ENCODE data around the gene SH2D1B.
"Not testable (repeated sequence)": the region's sequence is repeated elsewhere in the genome, so short reads cannot be mapped to it uniquely, and the experiment has no call there.

SH2D1B gene

DNA sequence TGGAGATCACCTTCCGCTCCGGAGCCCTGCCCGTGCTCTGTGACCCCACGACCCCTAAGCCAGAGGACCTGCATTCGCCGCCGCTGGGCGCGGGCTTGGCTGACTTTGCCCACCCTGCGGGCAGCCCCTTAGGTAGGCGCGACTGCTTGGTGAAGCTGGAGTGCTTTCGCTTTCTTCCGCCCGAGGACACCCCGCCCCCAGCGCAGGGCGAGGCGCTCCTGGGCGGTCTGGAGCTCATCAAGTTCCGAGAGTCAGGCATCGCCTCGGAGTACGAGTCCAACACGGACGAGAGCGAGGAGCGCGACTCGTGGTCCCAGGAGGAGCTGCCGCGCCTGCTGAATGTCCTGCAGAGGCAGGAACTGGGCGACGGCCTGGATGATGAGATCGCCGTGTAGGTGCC lies 44.9 kb downstream of the SH2D1B start:
- no peak for DNase-seq
- Mint-ChIP-seq H3K36me3 (ENCODE audit: low read depth) (no peaks in the 10 kb centered on the region), H3K9me3 (no peaks in the 10 kb centered on the region), H3K27ac (no peak overlapping the region), H3K4me1 (ENCODE audit: low read depth) (no peaks in the 10 kb centered on the region), H3K4me3 (no peak overlapping the region), H3K27me3 (no peaks in the 10 kb centered on the region)

DNA sequence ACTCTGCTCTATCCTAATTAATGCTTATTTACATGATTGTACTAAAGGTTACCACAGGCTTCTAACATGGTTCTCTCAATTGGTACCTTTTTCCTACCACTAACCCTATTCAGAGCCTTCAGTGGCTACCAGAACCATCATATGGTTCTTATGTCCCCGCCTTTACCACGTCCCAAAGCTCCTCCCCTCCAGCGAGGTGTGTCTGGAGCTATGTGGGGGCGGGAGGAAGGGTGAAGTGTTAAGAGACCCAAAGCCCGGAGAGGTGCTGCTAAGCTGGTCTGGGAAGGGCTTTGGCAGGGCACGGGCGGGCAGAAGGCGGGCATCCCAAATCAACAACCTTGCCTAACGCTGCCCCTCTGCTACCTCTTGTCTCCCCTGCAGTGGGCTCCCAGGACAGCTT lies 45.3 kb downstream of the SH2D1B start:
- no peak overlapping the region for H3K27ac Mint-ChIP-seq
- H3K27me3 Mint-ChIP-seq: no peaks in the 10 kb centered on the region
- no peaks in the 10 kb centered on the region for H3K36me3 Mint-ChIP-seq (ENCODE audit: low read depth)
- no peak overlapping the region for H3K4me3 Mint-ChIP-seq
- no peak for DNase-seq
- H3K4me1 Mint-ChIP-seq (ENCODE audit: low read depth): no peaks in the 10 kb centered on the region
- no peaks in the 10 kb centered on the region for H3K9me3 Mint-ChIP-seq

DNA sequence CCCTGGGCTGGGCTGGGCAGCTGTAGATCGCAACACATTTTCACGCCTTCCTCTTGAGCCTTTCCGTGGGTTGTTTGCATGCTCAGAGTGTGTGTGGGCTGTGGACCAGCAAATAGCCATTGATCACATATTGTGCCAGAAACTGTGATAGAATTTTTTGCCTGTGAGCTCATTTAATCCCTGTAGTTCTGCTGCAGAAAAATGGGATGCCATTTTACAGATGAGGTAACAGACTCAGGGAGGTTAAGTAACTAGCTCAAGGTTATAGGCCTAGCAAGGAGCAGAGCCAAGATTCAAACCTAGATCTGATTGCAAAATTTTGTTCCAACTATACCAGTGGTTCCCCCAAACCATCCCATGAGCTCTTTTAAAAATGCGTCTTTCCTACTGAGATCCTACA lies 45.8 kb downstream of the SH2D1B start:
- H3K27me3 Mint-ChIP-seq: no peaks in the 10 kb centered on the region
- H3K4me3 Mint-ChIP-seq: no peak overlapping the region
- no peak overlapping the region for H3K27ac Mint-ChIP-seq
- DNase-seq: no peak
- no peaks in the 10 kb centered on the region for H3K9me3 Mint-ChIP-seq
- no peaks in the 10 kb centered on the region for H3K36me3 Mint-ChIP-seq (ENCODE audit: low read depth)
- no peaks in the 10 kb centered on the region for H3K4me1 Mint-ChIP-seq (ENCODE audit: low read depth)

DNA sequence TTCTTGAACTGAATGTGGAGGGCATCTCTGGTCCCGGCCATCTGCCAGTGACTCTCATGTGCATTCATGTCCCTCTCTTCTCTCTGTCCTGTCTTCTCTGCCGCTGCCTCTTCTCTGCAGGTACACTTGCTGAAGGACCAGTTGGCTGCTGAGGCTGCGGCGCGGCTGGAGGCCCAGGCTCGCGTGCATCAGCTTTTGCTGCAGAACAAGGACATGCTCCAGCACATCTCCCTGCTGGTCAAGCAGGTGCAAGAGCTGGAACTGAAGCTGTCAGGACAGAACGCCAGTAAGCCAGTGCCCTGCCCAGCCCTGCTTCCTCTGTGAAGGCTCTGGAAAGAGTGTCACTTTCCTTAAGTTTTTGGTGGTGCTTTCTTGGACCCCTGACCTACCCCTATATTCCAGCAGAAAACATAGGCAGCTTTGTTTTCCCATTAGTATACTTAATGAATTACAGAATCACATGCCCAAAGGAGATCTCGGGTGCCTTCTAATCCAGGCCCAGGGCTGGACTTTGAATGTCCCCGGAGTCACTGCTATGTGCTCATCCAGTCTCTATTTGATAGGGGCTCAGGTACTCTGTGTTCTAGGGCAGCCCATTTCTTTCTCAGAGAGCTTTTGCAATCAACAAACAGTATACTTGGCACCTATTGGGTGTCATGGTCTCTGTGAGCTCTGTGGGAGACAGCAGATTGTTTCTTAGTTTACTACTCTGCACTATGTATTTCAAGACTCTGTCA lies 46.5 kb downstream of the SH2D1B start:
- no peak for DNase-seq
- H3K4me1 Mint-ChIP-seq (ENCODE audit: low read depth): no peaks in the 10 kb centered on the region
- H3K27ac Mint-ChIP-seq: no peak overlapping the region
- no peaks in the 10 kb centered on the region for H3K9me3 Mint-ChIP-seq
- H3K27me3 Mint-ChIP-seq: no peaks in the 10 kb centered on the region
- H3K4me3 Mint-ChIP-seq: no peak overlapping the region
- no peaks in the 10 kb centered on the region for H3K36me3 Mint-ChIP-seq (ENCODE audit: low read depth)

DNA sequence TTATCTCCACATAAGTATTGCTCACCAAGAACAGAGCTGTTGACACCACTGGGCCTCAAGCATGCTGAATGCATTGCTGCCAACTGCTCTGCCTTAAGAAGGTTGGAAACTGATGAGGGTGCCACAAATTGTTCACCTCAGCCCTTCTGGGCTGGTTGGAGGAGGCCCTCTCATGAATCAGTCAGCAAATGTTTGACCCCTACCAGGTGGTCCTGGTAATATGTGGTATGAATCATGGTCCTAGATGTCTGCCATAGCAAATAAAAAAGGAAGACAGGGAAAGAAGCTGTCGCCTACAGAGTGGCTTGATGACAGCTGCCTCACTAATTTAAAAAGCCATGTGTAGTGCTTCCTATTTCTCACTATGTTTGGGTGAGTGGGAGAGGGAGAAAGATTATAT lies 47.4 kb downstream of the SH2D1B start:
- Mint-ChIP-seq H3K36me3 (ENCODE audit: low read depth) (no peaks in the 10 kb centered on the region), H3K27ac (no peak overlapping the region), H3K4me3 (no peak overlapping the region), H3K4me1 (ENCODE audit: low read depth) (no peaks in the 10 kb centered on the region), H3K27me3 (no peaks in the 10 kb centered on the region), H3K9me3 (no peaks in the 10 kb centered on the region)
- no peak for DNase-seq

DNA sequence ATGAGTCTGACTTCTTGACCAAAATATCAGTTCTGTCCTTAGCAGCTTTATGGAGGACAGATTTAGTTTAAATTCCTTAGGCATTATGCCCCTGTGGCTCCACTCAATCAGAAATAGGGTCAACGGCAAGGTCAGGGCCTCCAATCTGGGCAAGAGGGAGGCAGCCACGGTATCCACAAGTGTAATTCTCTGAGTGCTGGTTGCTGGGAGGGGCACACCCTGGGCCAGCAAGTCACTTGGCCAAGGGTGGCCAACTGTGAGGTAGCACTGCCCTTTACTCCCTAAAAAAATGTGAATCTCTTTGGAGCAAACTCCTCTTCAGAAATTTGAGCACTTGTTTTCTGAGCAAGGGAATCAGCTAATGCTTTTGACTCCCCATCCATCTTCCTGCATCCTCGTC lies 48.1 kb downstream of the SH2D1B start:
- Mint-ChIP-seq H3K27ac (no peak overlapping the region), H3K4me3 (no peak overlapping the region), H3K9me3 (no peaks in the 10 kb centered on the region), H3K4me1 (ENCODE audit: low read depth) (no peaks in the 10 kb centered on the region), H3K27me3 (no peaks in the 10 kb centered on the region), H3K36me3 (ENCODE audit: low read depth) (no peaks in the 10 kb centered on the region)
- DNase-seq: no peak

DNA sequence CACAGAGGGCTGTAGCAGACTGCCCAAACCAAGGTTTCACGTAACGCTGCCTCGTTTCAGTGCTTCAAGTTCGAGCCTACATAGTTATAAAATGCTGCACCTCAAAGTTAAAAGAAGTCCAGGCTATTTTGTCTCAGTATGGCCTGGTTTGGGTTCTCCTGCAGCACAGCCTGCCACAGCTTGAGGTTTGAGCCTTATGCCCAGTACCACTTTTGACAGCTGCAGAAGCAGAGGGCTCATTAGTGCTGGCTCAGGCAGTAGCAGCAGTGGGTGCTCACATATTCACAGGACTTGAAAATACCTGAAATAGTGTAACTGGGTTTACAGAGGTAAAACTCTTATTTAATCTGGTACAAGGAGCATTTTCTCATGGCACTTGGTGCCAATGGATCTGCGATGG lies 50.6 kb downstream of the SH2D1B start:
- Mint-ChIP-seq H3K27me3 (peaks cover 6% of the 10 kb centered on the region), H3K4me3 (no peak overlapping the region), H3K36me3 (ENCODE audit: low read depth) (no peaks in the 10 kb centered on the region), H3K27ac (no peak overlapping the region), H3K9me3 (no peaks in the 10 kb centered on the region), H3K4me1 (ENCODE audit: low read depth) (no peaks in the 10 kb centered on the region)
- DNase-seq: no peak

DNA sequence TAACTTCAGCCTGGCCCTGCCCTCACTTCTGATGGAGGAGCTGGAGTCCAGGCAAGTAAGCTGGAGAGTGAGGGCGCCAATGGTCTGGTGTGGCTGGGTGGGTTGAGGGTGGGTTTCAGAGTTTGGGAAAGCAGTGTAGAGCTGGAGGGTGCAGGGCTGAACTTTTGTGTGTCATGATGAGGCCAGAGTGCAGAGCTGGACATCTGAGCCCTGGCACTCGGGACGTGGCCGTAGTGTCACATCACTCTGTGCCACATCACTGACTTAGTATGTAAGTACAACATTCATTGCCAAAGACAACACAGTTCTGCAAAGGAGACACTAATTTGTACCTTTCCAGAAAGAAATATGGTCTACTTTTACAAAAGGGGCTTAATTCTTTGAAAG lies 51.1 kb downstream of the SH2D1B start:
- Mint-ChIP-seq H3K4me3 (no peak overlapping the region), H3K4me1 (ENCODE audit: low read depth) (no peaks in the 10 kb centered on the region)

DNA sequence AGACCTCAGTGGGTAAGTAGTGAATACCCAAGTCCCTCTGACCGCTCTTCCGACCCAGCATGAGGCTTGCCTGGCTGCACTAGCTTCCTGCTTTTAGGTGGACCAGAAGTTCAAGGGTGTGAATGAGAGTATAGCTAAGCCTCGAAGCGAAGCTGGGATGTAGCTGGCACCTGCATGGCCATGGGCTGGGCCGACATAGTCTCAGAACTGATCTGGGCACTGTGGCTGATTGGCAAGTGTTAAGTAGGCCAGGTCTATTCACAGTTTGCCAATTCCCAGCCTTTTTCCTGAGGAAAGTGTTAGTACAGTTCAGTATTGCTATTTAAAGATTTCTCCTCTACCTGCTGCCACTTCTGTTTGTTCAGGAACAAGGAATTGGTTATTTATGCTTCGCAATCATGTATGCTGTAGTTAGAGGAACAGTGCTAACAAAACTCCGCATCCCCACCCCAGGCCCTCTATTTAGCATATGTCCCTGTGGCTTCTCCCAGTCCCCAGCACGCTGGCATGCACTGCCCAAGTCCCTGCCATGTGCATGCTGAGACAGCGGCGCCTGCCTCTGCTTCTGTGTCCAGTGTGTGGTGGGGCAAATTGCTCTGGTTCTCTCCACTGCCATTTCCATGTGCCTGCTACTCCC lies 51.6 kb downstream of the SH2D1B start:
- Mint-ChIP-seq H3K9me3 (no peaks in the 10 kb centered on the region), H3K27me3 (peaks cover 6% of the 10 kb centered on the region), H3K27ac (no peak overlapping the region), H3K4me3 (no peak overlapping the region), H3K36me3 (ENCODE audit: low read depth) (no peaks in the 10 kb centered on the region), H3K4me1 (ENCODE audit: low read depth) (no peaks in the 10 kb centered on the region)
- no peak for DNase-seq

More for the DNA sequence above, 51.1 kb downstream of the SH2D1B start:
- Mint-ChIP-seq H3K9me3 (no peaks in the 10 kb centered on the region), H3K27ac (no peak overlapping the region), H3K36me3 (ENCODE audit: low read depth) (no peaks in the 10 kb centered on the region), H3K27me3 (peaks cover 6% of the 10 kb centered on the region)
- DNase-seq: no peak

DNA sequence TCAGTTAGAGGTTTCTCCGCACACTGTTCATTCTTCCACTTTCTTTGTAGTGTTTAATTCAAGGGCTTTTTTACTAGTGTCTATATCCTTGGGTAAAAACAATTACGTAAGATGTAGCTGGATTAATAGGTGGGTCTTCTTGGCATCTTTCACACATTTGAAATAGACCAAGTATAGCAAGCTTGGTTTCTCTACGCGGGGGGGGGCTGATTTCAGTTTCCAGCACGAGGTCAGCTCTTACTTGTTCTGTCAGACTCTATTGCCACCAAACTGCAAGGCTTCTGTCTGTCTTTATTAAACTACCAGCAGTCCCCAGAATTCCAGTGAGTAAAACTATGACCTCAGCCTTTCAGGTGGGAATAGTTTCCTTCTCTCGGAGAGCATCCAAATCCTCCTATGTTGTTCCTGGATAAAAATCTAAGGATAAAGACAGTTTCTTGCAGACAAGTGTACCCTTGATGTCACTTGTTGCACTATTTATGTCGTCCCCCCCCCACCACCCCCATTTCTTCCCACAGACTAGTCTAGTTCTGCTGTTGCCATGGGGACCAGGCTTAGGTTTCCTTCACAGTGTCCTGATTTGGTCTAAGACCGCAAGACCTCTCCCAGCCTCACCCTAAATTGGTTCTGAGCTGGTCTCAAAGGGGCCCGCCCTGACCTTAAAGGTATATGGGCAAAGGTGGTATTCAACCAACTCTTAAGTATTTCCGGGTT lies 52.3 kb downstream of the SH2D1B start:
- peaks cover 6% of the 10 kb centered on the region for H3K27me3 Mint-ChIP-seq
- no peak overlapping the region for H3K4me3 Mint-ChIP-seq
- H3K4me1 Mint-ChIP-seq (ENCODE audit: low read depth): no peaks in the 10 kb centered on the region
- no peak for DNase-seq
- H3K27ac Mint-ChIP-seq: no peak overlapping the region
- H3K9me3 Mint-ChIP-seq: no peaks in the 10 kb centered on the region
- H3K36me3 Mint-ChIP-seq (ENCODE audit: low read depth): no peaks in the 10 kb centered on the region

DNA sequence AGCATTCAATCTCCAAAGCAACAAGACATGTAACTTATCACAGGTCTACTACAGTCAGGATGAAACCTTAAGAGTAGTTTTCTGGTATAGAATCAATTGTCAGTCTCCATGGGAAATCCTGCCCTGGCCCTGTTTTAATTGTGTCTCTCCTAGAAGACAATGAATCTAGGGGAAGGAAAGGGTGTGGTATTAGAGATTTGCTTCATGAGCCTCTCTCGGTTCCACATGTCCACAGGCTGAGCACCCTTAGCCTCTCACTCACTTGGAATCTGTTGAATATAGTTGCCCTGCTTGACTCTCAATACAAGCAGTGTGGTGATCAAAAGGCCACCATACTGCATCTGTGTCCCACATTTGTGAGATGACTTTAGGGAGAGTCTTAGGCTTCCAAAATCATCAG lies 53.0 kb downstream of the SH2D1B start:
- Mint-ChIP-seq H3K27ac (no peak overlapping the region), H3K27me3 (peaks cover 6% of the 10 kb centered on the region), H3K9me3 (no peaks in the 10 kb centered on the region), H3K4me3 (no peak overlapping the region), H3K36me3 (ENCODE audit: low read depth) (no peaks in the 10 kb centered on the region), H3K4me1 (ENCODE audit: low read depth) (no peaks in the 10 kb centered on the region)
- DNase-seq: no peak

DNA sequence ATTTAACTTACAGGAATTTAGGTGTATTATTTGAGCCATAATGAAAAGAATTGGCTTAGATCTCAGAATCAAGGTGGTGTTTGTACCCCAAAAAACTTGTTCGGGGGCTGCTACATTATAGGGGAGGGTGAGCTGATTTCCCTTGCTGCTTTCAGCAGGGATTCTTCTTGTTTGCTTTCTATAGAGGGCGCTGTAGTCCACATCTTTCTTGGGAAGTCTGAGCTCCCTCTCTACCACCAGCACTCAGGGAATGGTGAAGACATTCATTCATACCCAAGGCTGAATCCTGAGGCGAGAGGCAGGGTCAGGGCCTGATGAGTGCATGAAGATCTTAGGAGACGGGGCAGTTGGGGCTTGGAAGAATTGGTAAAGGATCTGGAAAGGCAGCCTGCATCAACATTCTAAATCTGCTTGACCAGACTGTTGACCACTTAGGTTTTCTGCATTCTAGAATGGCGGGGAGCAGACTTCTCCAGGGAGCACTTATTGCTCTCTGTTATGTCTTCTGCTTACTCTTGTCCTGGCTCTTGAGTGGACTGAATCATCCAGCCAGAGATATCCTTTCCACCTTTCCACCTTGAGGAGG lies 54.2 kb downstream of the SH2D1B start:
- Mint-ChIP-seq H3K36me3 (ENCODE audit: low read depth) (no peaks in the 10 kb centered on the region), H3K27ac (no peak overlapping the region), H3K4me1 (ENCODE audit: low read depth) (no peaks in the 10 kb centered on the region), H3K4me3 (no peak overlapping the region), H3K9me3 (no peaks in the 10 kb centered on the region), H3K27me3 (peaks cover 12% of the 10 kb centered on the region)
- DNase-seq: no peak

DNA sequence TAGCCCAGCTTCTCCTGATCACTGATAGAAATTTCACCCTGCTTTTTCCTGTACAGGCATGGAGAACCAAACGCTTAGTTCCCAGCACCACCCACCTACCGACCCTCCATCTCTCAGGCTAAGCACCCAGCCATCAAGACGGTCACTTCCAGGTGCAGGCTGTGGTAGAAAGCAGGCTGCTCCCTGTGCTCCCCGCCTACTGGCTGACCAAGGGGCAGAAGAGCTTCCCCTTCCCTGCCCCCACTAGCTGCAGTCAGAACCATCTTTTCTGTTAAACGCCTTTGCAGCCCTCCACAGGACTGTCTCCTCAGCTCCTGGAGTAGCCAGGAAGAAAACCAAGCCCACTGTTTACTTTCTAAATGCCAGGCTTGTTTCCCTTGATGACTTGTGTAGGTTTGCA lies 58.2 kb downstream of the SH2D1B start:
- Mint-ChIP-seq H3K27ac (no peak overlapping the region), H3K4me3 (no peak overlapping the region), H3K27me3 (peaks cover 12% of the 10 kb centered on the region), H3K4me1 (ENCODE audit: low read depth) (no peaks in the 10 kb centered on the region), H3K36me3 (ENCODE audit: low read depth) (no peaks in the 10 kb centered on the region), H3K9me3 (no peaks in the 10 kb centered on the region)
- DNase-seq: no peak

DNA sequence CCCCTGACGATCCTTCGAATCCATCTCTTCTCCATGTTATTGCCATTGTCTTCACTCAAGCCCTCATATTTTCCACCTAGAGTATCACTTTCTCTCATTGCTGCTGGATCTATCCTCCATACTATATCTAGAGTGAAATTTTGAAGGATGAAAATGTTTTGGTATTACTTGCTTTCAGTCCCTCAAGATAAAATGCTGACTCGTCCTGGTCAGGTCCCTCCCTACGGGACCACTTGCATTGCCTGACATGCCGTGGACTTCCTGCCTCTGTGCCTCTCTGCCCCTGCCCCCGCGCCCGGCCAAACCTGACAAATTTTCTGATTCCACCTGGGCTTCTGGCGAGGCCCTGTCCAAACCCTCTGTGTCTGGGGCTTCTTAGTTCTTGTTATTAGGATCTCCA lies 58.9 kb downstream of the SH2D1B start:
- Mint-ChIP-seq H3K36me3 (ENCODE audit: low read depth) (no peaks in the 10 kb centered on the region), H3K9me3 (no peaks in the 10 kb centered on the region), H3K4me3 (no peak overlapping the region), H3K27ac (no peak overlapping the region), H3K27me3 (peaks cover 12% of the 10 kb centered on the region), H3K4me1 (ENCODE audit: low read depth) (no peaks in the 10 kb centered on the region)
- DNase-seq: no peak

DNA sequence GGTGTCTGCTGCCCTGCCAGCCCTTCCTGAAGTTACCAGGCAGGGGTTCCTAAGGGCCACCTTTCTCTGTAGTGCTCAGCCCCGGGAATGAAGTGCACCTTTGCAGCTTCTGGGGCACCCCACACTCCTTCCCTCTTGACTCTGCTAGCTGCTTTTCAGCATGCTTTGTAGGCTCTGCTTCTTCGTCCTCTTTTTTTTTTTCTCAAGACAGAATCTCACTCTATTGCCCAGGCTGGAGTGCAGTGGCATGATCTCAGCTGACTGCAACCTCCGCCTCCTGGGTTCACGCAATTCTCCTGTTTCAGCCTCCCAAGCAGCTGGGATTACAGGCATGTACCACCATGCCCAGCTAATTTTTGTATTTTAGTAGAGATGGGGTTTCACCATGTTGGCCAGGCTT lies 60.1 kb downstream of the SH2D1B start:
- H3K36me3 Mint-ChIP-seq (ENCODE audit: low read depth); H3K27ac Mint-ChIP-seq; H3K4me3 Mint-ChIP-seq; DNase-seq; H3K27me3 Mint-ChIP-seq; H3K9me3 Mint-ChIP-seq; H3K4me1 Mint-ChIP-seq (ENCODE audit: low read depth): not testable (repeated sequence)

Data from activated T-cell treated with anti-CD3 and anti-CD28 coated beads, Interleukin-2, amount 50 U/mL, for 24 hours (primary cell).